ENCODE measurements around the gene CADPS2.

- TF ChIP-seq CTCF (IDR thresholded peaks at IDR 0.05) (no peak), EZH2phosphoT487 (IDR thresholded peaks at IDR 0.05) (no peak)
Measured at GRCh38 chr7:122383934-122384333, 502.3 kb downstream of the CADPS2 start.

All from neural progenitor cell (in vitro differentiated cells).